ENCODE data around the gene MKNK2.

The MKNK2 gene

DNA sequence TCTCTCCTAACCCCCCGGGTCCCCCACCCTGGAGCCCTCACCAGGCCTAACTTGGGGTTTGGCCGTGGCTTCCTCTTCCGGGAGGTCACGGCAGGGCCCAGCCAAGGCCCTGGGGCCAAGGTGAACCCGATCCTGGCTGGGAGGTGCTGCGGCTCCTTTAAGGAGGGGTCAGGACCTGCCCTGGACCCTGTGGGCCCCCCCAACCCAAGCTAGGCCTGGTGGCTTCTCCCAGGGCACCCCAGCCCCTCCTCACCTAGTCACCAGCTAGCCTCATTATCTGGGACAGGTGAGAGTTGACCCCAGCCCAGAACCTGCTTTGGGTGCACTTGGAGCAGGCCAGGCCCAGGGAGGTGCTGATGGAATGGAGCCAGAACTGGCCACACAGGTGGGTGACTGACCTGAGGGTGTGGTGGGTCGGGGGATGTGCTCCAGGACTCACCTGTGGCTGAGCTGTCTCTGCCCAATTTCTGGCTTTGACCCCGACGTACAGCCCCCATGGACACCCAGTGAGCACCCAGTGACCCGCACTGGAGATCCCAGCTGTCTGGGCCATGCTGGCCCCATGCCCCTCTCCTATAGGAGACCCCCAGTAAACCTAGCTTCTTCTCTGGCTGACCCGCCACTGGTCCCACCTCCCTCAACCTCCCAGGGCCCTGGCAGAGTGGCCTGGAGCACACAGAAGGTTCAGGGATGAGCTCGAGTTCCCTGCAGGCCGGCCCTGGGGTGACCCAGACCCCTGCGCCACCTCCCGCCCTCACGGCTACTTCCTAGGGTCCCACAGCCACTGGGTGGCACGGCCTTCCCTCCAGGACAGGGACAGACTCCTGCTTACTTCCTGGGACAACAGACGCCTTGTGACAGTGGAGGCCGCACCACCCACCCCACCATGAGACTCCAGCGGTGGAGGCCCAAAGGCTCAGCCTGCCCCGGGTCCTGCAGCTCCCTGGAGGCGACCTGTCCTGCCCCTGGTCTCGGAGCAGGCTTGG is 6.7 kb upstream of the MKNK2 start:
- no peak for DNase-seq (ENCODE audit: low read depth)

DNA sequence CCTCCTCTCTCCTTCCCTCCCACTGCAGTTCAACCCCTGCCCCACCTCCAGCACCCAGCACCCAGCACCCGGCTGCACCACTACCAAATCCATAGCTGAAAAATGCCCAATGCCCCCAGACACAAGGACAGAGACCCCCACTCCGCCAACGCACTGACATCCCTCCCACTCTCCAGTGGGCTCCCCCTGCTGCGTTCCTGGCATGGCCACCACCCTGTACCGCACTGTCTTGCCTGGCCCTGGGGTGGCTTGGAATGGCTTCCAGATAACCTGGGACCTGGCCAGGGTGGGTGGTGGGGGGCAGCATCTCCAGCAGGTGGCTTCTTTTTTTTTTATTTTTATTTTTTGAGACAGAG is 5.8 kb upstream of the MKNK2 start:
- no peak for DNase-seq (ENCODE audit: low read depth)

GRCh38 chr19:2055931-2056836 is 5.1 kb upstream of the MKNK2 start:
- no peak for DNase-seq (ENCODE audit: low read depth)

DNA sequence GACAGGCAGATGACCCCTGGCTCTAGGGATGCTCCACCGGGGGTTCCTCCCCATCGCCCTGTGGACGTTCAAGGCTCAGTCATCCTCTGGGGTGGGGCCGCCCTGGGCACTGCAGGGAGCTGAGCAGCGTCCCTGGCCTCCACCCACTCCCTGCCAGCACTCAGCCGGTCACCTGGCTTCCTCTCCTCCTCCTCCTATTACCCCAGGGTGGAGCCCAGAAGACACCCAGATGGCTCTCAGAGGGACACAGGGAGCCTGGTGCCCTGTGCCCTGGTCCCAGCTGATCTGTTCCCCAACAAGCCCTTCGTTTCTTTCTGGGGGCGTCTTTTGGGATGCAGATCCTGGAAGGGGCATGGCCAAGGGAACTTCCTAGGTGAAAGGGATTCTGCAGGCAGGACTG is 3.7 kb upstream of the MKNK2 start:
- no peak for DNase-seq (ENCODE audit: low read depth)

DNA sequence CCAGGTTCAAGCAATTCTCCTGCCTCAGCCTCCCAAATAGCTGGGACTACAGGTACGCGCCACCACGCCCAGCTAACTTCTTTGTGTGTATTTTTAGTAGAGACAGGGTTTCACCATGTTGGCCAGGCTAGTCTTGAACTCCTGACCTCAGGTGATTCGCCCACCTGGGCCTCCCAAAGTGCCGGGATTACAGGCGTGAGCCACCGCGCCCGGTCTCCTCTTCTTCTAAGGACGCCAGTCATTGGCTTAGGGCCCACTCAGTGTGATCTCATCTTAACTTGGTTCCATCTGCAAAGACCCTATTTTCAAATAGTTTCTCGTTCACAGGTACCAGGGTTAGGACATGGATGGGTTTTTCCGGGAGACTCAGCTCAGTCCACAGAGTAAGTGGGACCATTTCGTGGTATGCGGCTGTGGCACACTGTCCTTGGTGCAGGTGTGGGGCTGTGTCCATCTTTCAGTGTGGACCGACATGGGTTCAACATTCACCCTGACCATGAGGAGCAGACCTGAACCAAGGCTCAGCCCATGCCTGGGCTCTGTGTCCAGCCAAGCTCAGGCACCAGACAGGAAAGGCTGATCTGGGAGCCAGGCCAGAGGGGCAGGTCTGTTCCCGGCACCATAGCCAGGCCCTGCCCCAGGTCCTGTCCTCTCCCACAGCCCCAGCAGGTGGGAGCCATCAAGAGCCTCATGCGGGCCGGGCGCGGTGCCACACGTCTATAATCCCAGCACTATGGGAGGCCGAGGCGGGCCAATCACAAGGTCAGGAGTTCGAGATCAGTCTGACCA is 2.8 kb upstream of the MKNK2 start:
- DNase-seq (ENCODE audit: low read depth) = no peak

DNA sequence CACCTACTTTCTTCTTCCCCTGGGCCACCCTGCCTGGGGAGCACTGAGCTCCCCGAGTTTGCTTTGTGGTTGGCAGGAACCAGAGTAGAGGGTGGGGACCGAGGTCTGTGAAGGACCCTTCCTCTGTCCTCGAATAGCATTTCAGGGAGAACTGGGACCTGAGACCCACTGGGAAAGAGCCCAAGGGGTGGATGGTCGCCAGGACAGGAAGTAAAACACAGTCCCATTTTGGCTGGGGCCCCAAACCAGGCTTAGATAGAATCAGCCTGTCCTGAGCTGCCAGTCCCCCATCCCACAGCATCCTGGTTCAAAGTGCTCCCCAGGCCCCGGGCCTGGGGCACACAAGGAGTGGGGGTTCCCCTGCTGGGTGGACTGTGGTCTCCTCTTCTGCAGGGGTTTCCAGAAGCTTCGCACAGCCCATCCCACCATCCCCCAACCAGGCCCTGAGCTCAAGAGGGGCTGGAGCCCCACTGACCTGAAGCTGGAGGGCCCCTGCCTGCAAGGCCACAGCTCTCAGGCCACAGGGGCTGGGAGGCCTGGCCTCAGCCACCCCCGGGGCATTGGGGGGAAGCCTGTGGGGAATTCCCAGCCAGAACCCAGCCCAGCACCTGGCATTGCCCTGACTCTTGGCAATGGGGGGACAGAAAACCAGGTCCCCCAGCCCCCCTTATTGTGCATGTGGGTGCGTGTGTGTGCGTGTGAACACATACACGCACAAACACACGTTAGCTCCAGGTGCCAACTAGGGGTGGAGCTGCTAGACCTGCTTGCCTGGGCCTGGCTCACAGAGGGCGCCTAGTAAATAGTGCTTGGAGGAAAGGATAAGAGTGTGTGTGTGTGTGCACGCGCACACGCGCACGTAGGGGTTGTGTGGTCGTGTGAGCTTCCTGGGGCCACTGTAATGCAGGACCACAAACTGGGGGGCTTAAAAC is 995 bp upstream of the MKNK2 start:
- DNase-seq (ENCODE audit: low read depth) = no peak

GRCh38 chr19:2050349-2050990 is 574 bp downstream of the MKNK2 start:
- no peak for DNase-seq (ENCODE audit: low read depth)

DNA sequence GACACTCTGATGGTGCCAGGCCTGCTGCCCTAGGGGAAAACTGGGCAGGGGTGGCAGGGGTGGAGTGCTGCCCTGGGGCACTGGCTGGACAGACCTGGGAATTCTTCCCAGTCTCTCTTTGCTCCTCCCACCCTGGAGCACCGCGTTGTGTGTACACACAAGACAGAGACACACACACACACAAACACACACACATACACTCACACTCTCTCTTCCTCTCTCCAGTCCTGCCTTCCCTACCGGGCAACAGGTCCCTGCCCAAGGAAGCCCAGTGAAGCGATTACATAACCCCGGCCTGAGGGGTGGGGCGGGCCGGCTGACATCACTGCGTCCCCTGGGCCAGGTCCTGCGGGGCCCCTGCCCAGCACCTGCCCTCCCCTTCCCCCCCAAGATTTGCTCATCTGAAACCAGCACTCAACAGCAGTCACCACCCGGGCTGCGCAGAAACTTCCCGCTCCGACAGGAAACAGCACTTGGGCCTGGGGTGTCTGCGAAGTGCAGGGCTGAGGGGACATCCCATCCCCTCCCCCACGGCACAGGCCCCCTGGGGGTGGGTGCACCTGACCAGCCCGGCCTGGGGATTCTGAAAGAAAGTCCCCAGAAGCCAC is 1.2 kb downstream of the MKNK2 start:
- DNase-seq (ENCODE audit: low read depth) = no peak

- no peak for DNase-seq (ENCODE audit: low read depth)
Observed at GRCh38 chr19:2048959-2049740, 1.9 kb downstream of the MKNK2 start.

DNA sequence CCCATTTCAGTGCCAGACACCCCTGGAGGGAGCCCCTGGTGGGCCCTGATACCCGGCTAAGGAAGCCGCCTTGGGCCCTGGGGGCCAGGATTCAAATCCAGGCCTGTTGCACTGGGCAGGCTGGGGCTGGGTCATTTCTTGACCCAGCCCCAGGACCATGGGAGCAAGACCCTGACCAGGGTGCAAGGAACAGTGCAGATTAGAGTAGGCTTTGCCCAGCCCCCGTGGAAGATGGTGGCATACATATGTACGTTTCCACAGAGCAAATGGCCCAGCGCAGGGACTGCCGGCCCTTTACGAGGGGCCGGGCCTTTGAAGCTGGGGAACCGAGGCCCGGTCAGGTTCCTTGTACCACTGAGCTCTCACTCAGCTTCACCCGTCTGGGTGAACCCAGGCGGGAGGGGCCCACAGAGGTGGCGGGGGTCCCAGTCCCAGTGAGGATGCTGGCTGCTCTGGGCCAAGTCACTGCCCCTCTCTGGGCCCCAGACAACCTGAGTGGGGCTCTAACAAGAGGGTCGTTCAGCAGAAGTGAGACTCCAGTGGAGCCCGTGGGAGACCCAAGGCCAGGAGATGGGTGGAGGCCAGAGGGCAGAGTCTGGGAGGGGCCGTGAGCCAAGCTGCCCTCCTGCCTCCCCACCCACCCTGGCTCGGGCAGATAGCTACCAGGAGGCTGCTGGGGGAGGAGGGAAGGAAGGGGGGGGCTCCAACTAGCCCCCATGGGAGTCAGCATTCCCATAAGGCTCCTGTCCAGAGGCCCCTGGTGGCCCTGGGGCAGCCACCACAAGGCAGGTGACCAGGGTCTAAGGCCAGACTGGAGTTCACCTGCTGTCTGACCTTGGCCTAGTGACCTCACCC is 2.7 kb downstream of the MKNK2 start:
- no peak for DNase-seq (ENCODE audit: low read depth)

- no peak for DNase-seq (ENCODE audit: low read depth)
Observed at GRCh38 chr19:2047449-2048103, 3.5 kb downstream of the MKNK2 start.

GRCh38 chr19:2047076-2047448 is 4.0 kb downstream of the MKNK2 start:
- DNase-seq (ENCODE audit: low read depth) = no peak

DNA sequence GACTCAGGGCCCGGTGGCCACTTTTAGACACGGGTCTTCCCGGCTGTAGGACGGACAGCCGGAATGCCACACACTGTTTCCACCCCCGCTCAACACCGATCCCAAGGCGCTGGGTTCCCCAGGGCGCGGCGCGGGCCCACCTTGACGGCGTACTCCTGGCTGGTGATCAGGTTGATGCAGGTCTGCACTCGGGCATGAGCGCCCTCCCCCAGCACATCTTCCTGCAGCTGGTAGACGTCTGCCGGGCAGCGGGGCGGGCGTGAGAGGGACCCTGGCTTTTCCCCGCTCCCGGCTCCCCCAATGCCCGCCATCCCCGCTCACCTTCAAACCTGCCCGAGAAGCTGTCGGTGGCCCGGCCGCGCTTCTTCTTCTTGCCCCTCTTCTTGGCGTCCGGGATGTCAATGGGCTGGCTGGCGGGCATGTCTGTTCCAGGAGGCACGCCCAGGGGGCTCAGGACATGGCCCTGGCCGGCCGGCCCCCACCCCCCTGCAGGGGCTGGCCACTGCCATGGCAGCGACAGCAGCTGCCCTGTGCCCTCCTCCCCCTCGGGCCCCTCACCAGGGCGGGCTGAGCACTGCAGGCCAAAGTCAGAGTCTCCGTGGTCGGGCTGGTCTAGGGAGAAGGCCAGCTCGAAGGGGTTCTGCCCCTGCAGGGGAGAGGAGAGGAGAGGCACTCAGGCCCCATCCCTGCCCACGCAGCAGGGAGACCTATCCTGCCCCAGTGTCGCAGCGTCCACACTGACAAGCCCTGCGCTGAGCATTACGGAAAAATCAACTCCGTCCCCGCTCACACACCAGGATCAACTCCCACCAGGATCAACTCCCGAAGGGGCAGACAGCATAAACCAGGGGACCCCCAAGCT is 4.8 kb downstream of the MKNK2 start:
- no peak for DNase-seq (ENCODE audit: low read depth)

DNA sequence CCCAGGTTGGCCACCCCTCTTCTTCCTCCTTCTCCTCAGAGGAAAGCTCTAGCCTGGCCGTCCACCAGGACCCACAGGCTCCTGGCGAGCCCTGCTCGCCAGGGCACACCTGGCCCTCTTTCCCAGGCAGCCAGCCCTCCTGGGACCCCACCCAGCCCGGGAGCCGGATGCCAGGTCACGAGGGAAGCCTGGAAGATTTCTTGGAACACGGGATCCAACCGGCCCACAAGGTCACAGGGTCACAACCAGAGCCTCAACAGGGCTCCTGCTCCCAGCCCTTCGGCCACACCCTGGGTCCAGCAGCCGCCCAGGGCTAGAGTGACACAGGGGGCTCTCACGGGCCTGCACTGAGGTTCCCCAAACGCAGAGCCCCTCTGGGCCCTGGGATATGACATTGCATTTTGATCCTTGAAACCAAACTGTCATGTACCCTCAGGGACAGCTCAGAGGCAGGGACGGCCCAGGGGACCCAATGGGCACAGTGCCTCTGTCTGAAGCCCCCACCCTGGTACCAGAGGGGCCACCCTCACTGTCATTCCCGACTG is 5.5 kb downstream of the MKNK2 start:
- no peak for DNase-seq (ENCODE audit: low read depth)

GRCh38 chr19:2044709-2045500 is 6.1 kb downstream of the MKNK2 start:
- no peak for DNase-seq (ENCODE audit: low read depth)

Data from non-pigmented ciliary epithelial cell (primary cell).